ENCODE results near the gene RMDN3. TPM values are rescaled to one million over a fixed set of nuclear protein-coding genes. Genes with fewer than 3 reads are reported as not detected.

The RMDN3 gene
- total and polyA plus RNA-seq, 4 donors: 27.5 to 33.8 (median 30.2) TPM

GRCh38 chr15:40789119-40789518 lies 34.1 kb upstream of the RMDN3 start:
- no peaks in the 10 kb centered on the region for H3K27me3 ChIP-seq (ENCODE audit: control insufficient read depth in 4 of 4, insufficient read depth in 4 of 4, low read length in 3 of 4)
- TF ChIP-seq JUND (IDR thresholded peaks at IDR 0.05) (no peak), FOXA2 (IDR thresholded peaks at IDR 0.05) (no peak), YY1 (IDR thresholded peaks at IDR 0.05) (no peak), HNF4A (conservative IDR thresholded peaks at IDR 0.05) (no peak), EGR1 (IDR thresholded peaks at IDR 0.05; ENCODE audit: low read depth in 2 of 2) (no peak), NR2F2 (IDR thresholded peaks at IDR 0.05) (no peak), HNF4G (IDR thresholded peaks at IDR 0.05) (no peak), ATF3 (IDR thresholded peaks at IDR 0.05) (no peak), TAF1 (conservative IDR thresholded peaks at IDR 0.05) (no peak), CTCF (IDR thresholded peaks at IDR 0.05; ENCODE audit: low read depth, low read length, missing input control) (no peak), MAX (IDR thresholded peaks at IDR 0.05) (no peak), REST (IDR thresholded peaks at IDR 0.05) (no peak), FOXA1 (IDR thresholded peaks at IDR 0.05) (no peak), ZBTB33 (IDR thresholded peaks at IDR 0.05) (no peak), RAD21 (IDR thresholded peaks at IDR 0.05) (no peak), RXRA (IDR thresholded peaks at IDR 0.05) (no peak), SP1 (IDR thresholded peaks at IDR 0.05) (no peak), GABPA (IDR thresholded peaks at IDR 0.05 in 1 of 2, conservative IDR thresholded peaks at IDR 0.05 in 1 of 2) (no peak)
- no peak overlapping the region for H3K27ac ChIP-seq (ENCODE audit: low read depth in 1 of 2, low read length in 2 of 2)
- H3K4me3 ChIP-seq (ENCODE audit: low read depth in 1 of 3, low read length in 3 of 3): no peak overlapping the region
- H3K9me3 ChIP-seq (ENCODE audit: control insufficient read depth in 4 of 4, low read length in 3 of 4): no peaks in the 10 kb centered on the region
- no peak for DNase-seq (ENCODE audit: low spot score)
- 93% methylated on average over 5 of the region's 5 CpGs for WGBS
- H3K36me3 ChIP-seq (ENCODE audit: control insufficient read depth in 4 of 4, insufficient read depth in 3 of 4, low read depth in 1 of 4, low read length in 3 of 4): peaks cover 0 to 5% (median under 1%) of the 10 kb centered on the region in 4 donors
- H3K4me1 ChIP-seq (ENCODE audit: control insufficient read depth in 4 of 4, insufficient read depth in 4 of 4, low read length in 3 of 4): peaks cover 2 to 24% (median 10%) of the 10 kb centered on the region in 4 donors
- no peak overlapping the region for H3K9ac ChIP-seq (ENCODE audit: low read depth in 1 of 2, low read length in 2 of 2)
